Upper lobe of left lung (tissue), 6 donors: ENCODE results near the gene PDLIM1. TPM values are rescaled to one million over a fixed set of nuclear protein-coding genes. Genes with fewer than 3 reads are reported as not detected.

Experiments used
- ATAC-seq, 2 donors: fragments of 200-7000 bp; cut with Tn5 transposase; one replicate each; pipeline ENCODE4 v1.9.1; 2022; ENCODE audit warnings: mild to moderate bottlenecking in 2 of 2, moderate library complexity in 2 of 2; ENCODE audit not compliant: low FRiP score in 2 of 2
- DNase-seq, 2 donors: peaks; one replicate each; pipeline ENCODE4 v3.0.0-alpha.2; 2019 to 2020
- H3K27ac ChIP-seq, 4 donors: fragments of 200-600 bp; sonication (generic); one replicate each; pipeline ENCODE4 v1.5.1; 2016 to 2019
- H3K27me3 ChIP-seq, 4 donors: fragments of 200-600 bp; sonication (generic); one replicate each; pipeline ENCODE4 v1.5.1; 2017 to 2019
- H3K36me3 ChIP-seq, 4 donors: fragments of 200-600 bp; sonication (generic); one replicate each; pipeline ENCODE4 v1.5.1; 2016 to 2019
- H3K4me1 ChIP-seq, 4 donors: fragments of 200-600 bp; sonication (generic); one replicate each; pipeline ENCODE4 v1.5.1; 2018 to 2019
- H3K4me3 ChIP-seq, 4 donors: fragments of 200-600 bp; sonication (generic); one replicate each; pipeline ENCODE4 v1.5.1; 2017 to 2019; ENCODE audit warnings: mild to moderate bottlenecking in 2 of 4, moderate library complexity in 1 of 4
- H3K9me3 ChIP-seq, 4 donors: fragments of 200-600 bp; sonication (generic); one replicate each; pipeline ENCODE4 v1.5.1; 2018 to 2019
- EP300 ChIP-seq, 4 donors: sonication (generic); formaldehyde crosslinking; IDR thresholded peaks; one replicate each; pipeline ENCODE4 v1.5.1; 2017; ENCODE audit warnings: antibody characterized with exemption in 4 of 4, control low read depth in 2 of 4
- POLR2A ChIP-seq, 4 donors: fragments of 450-650 bp; IDR thresholded peaks; one replicate each; pipeline ENCODE4 v1.5.1; 2016 to 2017; ENCODE audit warnings: antibody characterized with exemption in 4 of 4, mild to moderate bottlenecking in 2 of 4
- POLR2AphosphoS5 ChIP-seq, 2 donors: sonication (generic); formaldehyde crosslinking; IDR thresholded peaks; one replicate each; pipeline ENCODE4 v1.5.1; 2017; ENCODE audit warnings: antibody characterized with exemption in 2 of 2
- WGBS, 2 donors: methylation state at CpG; one replicate each; pipeline ENCODE4 v1.1.5; 2017 to 2018; 5-methylcytosine and 5-hydroxymethylcytosine counted together
- total RNA-seq, 6 donors: library from RNA; depleted of rRNA in 4 of 6; stranded (reverse); fragments of >200 nt in 4 of 6; gene quantifications; one replicate each; pipeline versions ENCODE4 v1.1.0 to v1.2.1, GENCODE V29; 2016 to 2021
- TF ChIP-seq, protein P1 (sequence below), 6 experiments: fragments of 450-650 bp in 4 of 6; fragments of 200-600 bp in 2 of 6; sonication (generic) in 2 of 6; IDR thresholded peaks; one replicate each; pipeline ENCODE4 v1.5.1; 2016 to 2019; ENCODE audit warnings: antibody characterized with exemption in 6 of 6
- donor health status: DM: no; HTN: no; CAD: no; lungs with moderate emphysema.
- donor health status: DM: no; HTN: yes; CAD: no; lungs with severe emphysema.

The PDLIM1 gene
- total RNA-seq, 6 donors from 2014 or later: 78.6 to 239 (median 178) TPM

GRCh38 chr10:95326396-95326795, 35.6 kb upstream of the PDLIM1 start:
- Histone ChIP-seq H3K4me3 (no peak overlapping the region), H3K36me3 (peaks cover 0 to 16% (median 0%) of the 10 kb centered on the region in 4 donors), H3K27ac (no peak overlapping the region), H3K9me3 (no peaks in the 10 kb centered on the region), H3K27me3 (no peaks in the 10 kb centered on the region), H3K4me1 (peaks cover 11 to 35% (median 26%) of the 10 kb centered on the region in 4 donors)
- no peak for TF ChIP-seq EP300 (IDR thresholded peaks at IDR 0.05)
- TF ChIP-seq, protein P1, sequence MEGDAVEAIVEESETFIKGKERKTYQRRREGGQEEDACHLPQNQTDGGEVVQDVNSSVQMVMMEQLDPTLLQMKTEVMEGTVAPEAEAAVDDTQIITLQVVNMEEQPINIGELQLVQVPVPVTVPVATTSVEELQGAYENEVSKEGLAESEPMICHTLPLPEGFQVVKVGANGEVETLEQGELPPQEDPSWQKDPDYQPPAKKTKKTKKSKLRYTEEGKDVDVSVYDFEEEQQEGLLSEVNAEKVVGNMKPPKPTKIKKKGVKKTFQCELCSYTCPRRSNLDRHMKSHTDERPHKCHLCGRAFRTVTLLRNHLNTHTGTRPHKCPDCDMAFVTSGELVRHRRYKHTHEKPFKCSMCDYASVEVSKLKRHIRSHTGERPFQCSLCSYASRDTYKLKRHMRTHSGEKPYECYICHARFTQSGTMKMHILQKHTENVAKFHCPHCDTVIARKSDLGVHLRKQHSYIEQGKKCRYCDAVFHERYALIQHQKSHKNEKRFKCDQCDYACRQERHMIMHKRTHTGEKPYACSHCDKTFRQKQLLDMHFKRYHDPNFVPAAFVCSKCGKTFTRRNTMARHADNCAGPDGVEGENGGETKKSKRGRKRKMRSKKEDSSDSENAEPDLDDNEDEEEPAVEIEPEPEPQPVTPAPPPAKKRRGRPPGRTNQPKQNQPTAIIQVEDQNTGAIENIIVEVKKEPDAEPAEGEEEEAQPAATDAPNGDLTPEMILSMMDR (IDR thresholded peaks at IDR 0.05): no peak
- TF ChIP-seq POLR2AphosphoS5 (IDR thresholded peaks at IDR 0.05): no peak
- ATAC-seq: no peak
- WGBS, 2 donors: 65 to 78% methylated on average over 2 of the region's 2 CpGs
- no peak for DNase-seq

GRCh38 chr10:95325863-95326262, 35.1 kb upstream of the PDLIM1 start:
- Histone ChIP-seq H3K4me3 (no peak overlapping the region), H3K9me3 (no peaks in the 10 kb centered on the region), H3K27ac (peak overlapping the region in 1 of 4 donors; percentile 11), H3K36me3 (peaks cover 0 to 22% (median 0%) of the 10 kb centered on the region in 4 donors), H3K27me3 (no peaks in the 10 kb centered on the region), H3K4me1 (peaks cover 11 to 32% (median 23%) of the 10 kb centered on the region in 4 donors)
- DNase-seq (no peak), ATAC-seq (no peak)
- WGBS, 2 donors: 58 to 70% methylated on average over 2 of the region's 2 CpGs
- TF ChIP-seq EP300 (IDR thresholded peaks at IDR 0.05) (no peak), POLR2A (IDR thresholded peaks at IDR 0.05) (no peak), POLR2AphosphoS5 (IDR thresholded peaks at IDR 0.05) (no peak)
- TF ChIP-seq, protein P1 (IDR thresholded peaks at IDR 0.05): no peak

DNA sequence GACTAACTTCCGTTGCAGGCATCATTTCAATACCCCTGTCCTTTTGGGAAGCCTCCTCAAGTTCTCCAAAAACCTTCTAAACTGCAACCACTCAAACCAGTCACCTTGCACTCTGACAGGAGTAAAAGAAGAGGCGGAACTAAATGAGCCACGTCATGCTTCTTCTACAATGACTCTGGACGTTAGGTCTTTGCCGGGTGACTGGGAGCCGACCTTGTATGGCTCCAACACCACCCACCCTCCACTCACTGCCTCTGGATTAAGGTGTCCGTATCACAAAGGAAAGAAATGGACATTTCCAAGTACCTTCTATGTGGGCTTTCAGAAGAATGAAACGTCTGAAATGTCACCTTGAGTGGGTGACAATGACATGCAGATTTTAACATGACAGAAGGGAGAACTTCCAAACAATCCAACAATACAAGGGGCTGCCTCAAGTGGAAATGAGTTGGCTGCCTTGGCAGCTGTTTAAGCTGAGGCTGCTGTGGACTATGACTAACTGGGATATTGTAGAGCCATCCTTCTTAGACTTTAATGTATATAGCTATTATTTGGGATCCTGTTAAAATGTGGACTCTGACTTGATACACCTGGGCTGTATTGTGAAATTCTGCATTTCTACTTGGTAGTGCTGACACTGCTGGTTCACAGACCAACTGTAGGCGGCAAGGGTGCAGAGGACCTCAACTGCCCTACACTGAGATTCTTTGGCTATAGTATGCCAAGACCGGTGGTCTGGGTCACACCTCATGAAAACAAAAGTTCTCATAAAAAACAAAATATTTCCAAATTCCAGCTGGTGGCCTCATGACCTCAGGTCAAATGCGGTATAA, 33.8 kb upstream of the PDLIM1 start:
- WGBS, 2 donors: 86 to 87% methylated on average over 11 of the region's 11 CpGs
- Histone ChIP-seq H3K27me3 (no peaks in the 10 kb centered on the region), H3K4me3 (no peak overlapping the region), H3K36me3 (peaks cover 0 to 25% (median 0%) of the 10 kb centered on the region in 4 donors), H3K4me1 (peaks cover 11 to 24% (median 15%) of the 10 kb centered on the region in 4 donors), H3K9me3 (no peaks in the 10 kb centered on the region), H3K27ac (peak overlapping the region in 1 of 4 donors; percentile 30)
- ATAC-seq (no peak), DNase-seq (no peak)
- TF ChIP-seq POLR2AphosphoS5 (IDR thresholded peaks at IDR 0.05) (no peak), POLR2A (IDR thresholded peaks at IDR 0.05) (no peak), EP300 (IDR thresholded peaks at IDR 0.05) (no peak)
- TF ChIP-seq, protein P1 (IDR thresholded peaks at IDR 0.05): no peak

GRCh38 chr10:95321554-95322301, 30.9 kb upstream of the PDLIM1 start:
- H3K27ac ChIP-seq: no peak overlapping the region

More at GRCh38 chr10:95321554-95322301, 30.9 kb upstream of the PDLIM1 start:
- ATAC-seq (no peak), DNase-seq (no peak)
- Histone ChIP-seq H3K9me3 (no peaks in the 10 kb centered on the region), H3K4me1 (peaks cover 0 to 10% (median 2%) of the 10 kb centered on the region in 4 donors), H3K27me3 (no peaks in the 10 kb centered on the region), H3K4me3 (no peak overlapping the region), H3K36me3 (peaks cover 0 to 36% (median 0%) of the 10 kb centered on the region in 4 donors)
- 93 to 96% methylated on average over 10 of the region's 10 CpGs for WGBS, 2 donors
- TF ChIP-seq, protein P1 (IDR thresholded peaks at IDR 0.05): no peak
- no peak for TF ChIP-seq POLR2A (IDR thresholded peaks at IDR 0.05)
- TF ChIP-seq EP300 (IDR thresholded peaks at IDR 0.05): no peak
- no peak for TF ChIP-seq POLR2AphosphoS5 (IDR thresholded peaks at IDR 0.05)
